NT2/D1 (cell line): ENCODE measurements around the gene TBCD.

Experiments
- DNase-seq: peaks from one replicate; pipeline ENCODE4 v3.0.0-alpha.2; 2011; ENCODE audit warnings: low read depth, low spot score
- H3K27me3 ChIP-seq: 2 replicates; pipeline ENCODE4 v1.6.0; 2011; ENCODE audit warnings: mild to moderate bottlenecking; ENCODE audit not compliant: insufficient read length, insufficient read depth
- H3K36me3 ChIP-seq: 2 replicates; pipeline ENCODE4 v1.6.1; 2011; ENCODE audit warnings: mild to moderate bottlenecking, low read length, mixed read lengths; ENCODE audit not compliant: insufficient read depth, insufficient read length
- H3K4me1 ChIP-seq: 2 replicates; pipeline ENCODE4 v1.5.1; 2011; ENCODE audit not compliant: insufficient read depth, insufficient read length
- H3K4me3 ChIP-seq: 2 replicates; pipeline ENCODE4 v1.5.1; 2011; ENCODE audit warnings: low read depth; ENCODE audit not compliant: insufficient read length
- H3K9ac ChIP-seq: 2 replicates; pipeline ENCODE4 v1.6.0; 2011; ENCODE audit warnings: low read depth; ENCODE audit not compliant: insufficient read length
- H3K9me3 ChIP-seq: 2 replicates; pipeline ENCODE4 v1.5.1; 2011; ENCODE audit warnings: mild to moderate bottlenecking, low read length; ENCODE audit not compliant: insufficient read depth
- SUZ12 ChIP-seq: IDR thresholded peaks from 2 replicates; pipeline ENCODE4 v1.6.1; 2011; ENCODE audit not compliant: insufficient read length, insufficient read depth; ENCODE audit errors: extremely low read depth
- YY1 ChIP-seq: IDR thresholded peaks from 2 replicates; pipeline ENCODE4 v1.6.1; 2011; ENCODE audit not compliant: insufficient read length, insufficient read depth
- ZNF274 ChIP-seq: IDR thresholded peaks from 2 replicates; pipeline ENCODE4 v1.6.1; 2011; ENCODE audit warnings: mild to moderate bottlenecking, low read depth, low read length

TBCD gene

GRCh38 chr17:82832881-82833475 lies 81.1 kb downstream of the TBCD start:
- Histone ChIP-seq H3K27me3 (no peaks in the 10 kb centered on the region), H3K9me3 (no peaks in the 10 kb centered on the region), H3K9ac (no peak overlapping the region), H3K4me1 (peaks cover 11% of the 10 kb centered on the region), H3K36me3 (peaks cover 38% of the 10 kb centered on the region), H3K4me3 (no peak overlapping the region)
- DNase-seq, result no peak
- TF ChIP-seq YY1, result no peak
- no peak for TF ChIP-seq SUZ12
- TF ChIP-seq ZNF274, result no peak

- H3K4me1 ChIP-seq, result peaks cover 15% of the 10 kb centered on the region
- no peak overlapping the region for H3K9ac ChIP-seq
- H3K4me3 ChIP-seq, result no peak overlapping the region
- no peaks in the 10 kb centered on the region for H3K9me3 ChIP-seq
- H3K36me3 ChIP-seq, result peaks cover 27% of the 10 kb centered on the region
- no peaks in the 10 kb centered on the region for H3K27me3 ChIP-seq
- DNase-seq, result no peak
- TF ChIP-seq YY1 (no peak), SUZ12 (no peak), ZNF274 (no peak)
Observed at GRCh38 chr17:82835122-82835521, 83.3 kb downstream of the TBCD start.

- no peak for DNase-seq
- H3K9me3 ChIP-seq, result no peaks in the 10 kb centered on the region
- peaks cover 20% of the 10 kb centered on the region for H3K4me1 ChIP-seq
- TF ChIP-seq SUZ12 (no peak), YY1 (no peak), ZNF274 (no peak)
- H3K27me3 ChIP-seq, result no peaks in the 10 kb centered on the region
- no peak overlapping the region for H3K9ac ChIP-seq
- peaks cover 20% of the 10 kb centered on the region for H3K36me3 ChIP-seq
- H3K4me3 ChIP-seq, result no peak overlapping the region
Observed at GRCh38 chr17:82835766-82836512, 84.1 kb downstream of the TBCD start.

- Histone ChIP-seq H3K27me3 (no peaks in the 10 kb centered on the region), H3K4me1 (peaks cover 18% of the 10 kb centered on the region), H3K9ac (no peak overlapping the region), H3K9me3 (no peaks in the 10 kb centered on the region), H3K4me3 (no peak overlapping the region), H3K36me3 (peaks cover 17% of the 10 kb centered on the region)
- no peak for DNase-seq
- no peak for TF ChIP-seq ZNF274
- no peak for TF ChIP-seq SUZ12
- no peak for TF ChIP-seq YY1
Observed at GRCh38 chr17:82836823-82837357, 85.0 kb downstream of the TBCD start.

- Histone ChIP-seq H3K4me1 (peaks cover 18% of the 10 kb centered on the region), H3K36me3 (peaks cover 17% of the 10 kb centered on the region), H3K4me3 (no peak overlapping the region), H3K9me3 (no peaks in the 10 kb centered on the region), H3K9ac (no peak overlapping the region), H3K27me3 (no peaks in the 10 kb centered on the region)
- DNase-seq, result no peak
- no peak for TF ChIP-seq ZNF274
- no peak for TF ChIP-seq SUZ12
- TF ChIP-seq YY1, result no peak
Observed at GRCh38 chr17:82837586-82838320, 85.9 kb downstream of the TBCD start.

- H3K4me1 ChIP-seq, result peaks cover 18% of the 10 kb centered on the region
- no peak for DNase-seq
- H3K9ac ChIP-seq, result no peak overlapping the region
- H3K27me3 ChIP-seq, result no peaks in the 10 kb centered on the region
- H3K36me3 ChIP-seq, result peaks cover 9% of the 10 kb centered on the region
- no peak overlapping the region for H3K4me3 ChIP-seq
- H3K9me3 ChIP-seq, result no peaks in the 10 kb centered on the region
- TF ChIP-seq ZNF274, result no peak
- no peak for TF ChIP-seq SUZ12
- no peak for TF ChIP-seq YY1
Observed at GRCh38 chr17:82838386-82839063, 86.7 kb downstream of the TBCD start.
